NCI-H187 treated with DMSO at 0.1 percent for 48 hours (cell line): ENCODE results near the gene ARHGAP20.
"Not testable (repeated sequence)": the region's sequence is repeated elsewhere in the genome, so short reads cannot be mapped to it uniquely, and the experiment has no call there.

Experiments used
- DNase-seq: peaks from one replicate; lab custom pipeline; 2025; lab: John Stamatoyannopoulos, UW

The ARHGAP20 gene

GRCh38 chr11:110715541-110715940 lies 3.3 kb upstream of the ARHGAP20 start:
- no peak for DNase-seq

DNA sequence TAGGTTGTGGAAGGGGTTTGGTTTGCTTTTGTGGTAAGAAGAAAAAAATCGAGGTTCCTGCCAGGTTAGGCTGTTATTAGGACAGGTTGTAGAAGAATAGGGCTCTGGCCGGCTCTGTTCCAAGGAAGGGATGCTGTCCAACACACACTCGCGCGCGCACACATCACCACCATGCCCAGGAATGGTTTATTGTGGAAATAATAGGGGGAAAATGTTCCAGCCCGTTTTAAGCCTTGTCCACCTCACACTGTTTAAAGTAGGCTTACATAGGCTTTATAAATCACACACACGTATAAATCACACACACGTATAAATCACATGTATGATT lies 1.2 kb upstream of the ARHGAP20 start:
- no peak for DNase-seq

DNA sequence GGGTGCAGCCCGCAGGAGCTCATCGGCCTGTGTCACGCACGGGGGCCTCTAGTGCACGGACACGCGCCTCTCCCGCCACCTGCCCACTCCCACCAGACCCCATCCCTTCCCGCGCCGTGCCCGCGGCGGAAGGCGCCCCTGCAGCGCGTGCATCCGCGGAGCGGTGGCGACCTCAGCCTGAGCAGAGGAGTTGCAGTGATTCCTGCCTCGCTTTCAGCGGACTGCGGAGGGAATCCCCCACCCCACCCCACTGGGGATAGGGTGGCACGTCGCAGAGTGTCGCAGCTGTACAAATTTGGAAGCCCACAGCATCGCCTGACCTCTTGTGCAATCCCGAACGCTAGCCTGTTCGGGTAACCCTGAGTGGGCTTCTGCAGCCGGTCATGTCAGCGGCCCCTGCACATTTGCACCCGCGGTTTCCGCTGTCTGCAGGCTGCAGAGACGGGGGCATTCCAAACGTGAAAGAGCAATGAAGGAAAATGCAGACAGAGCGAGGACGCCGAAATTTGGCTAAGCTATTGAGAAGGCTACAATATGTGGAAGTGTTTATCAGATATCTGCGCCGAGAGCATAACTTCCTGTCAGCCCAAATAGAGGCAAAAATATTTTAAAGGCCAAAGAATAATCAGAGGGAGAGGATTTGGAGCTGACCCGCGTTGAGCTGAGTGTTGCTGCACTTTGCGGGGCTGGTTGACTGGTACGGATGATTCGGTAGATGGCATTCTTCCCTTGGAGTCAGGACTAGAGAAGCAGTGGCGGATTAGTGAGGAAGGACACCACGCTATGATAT lies 617 bp upstream of the ARHGAP20 start:
- DNase-seq, result no peak

GRCh38 chr11:110711448-110711775 lies 825 bp downstream of the ARHGAP20 start:
- DNase-seq, result no peak

DNA sequence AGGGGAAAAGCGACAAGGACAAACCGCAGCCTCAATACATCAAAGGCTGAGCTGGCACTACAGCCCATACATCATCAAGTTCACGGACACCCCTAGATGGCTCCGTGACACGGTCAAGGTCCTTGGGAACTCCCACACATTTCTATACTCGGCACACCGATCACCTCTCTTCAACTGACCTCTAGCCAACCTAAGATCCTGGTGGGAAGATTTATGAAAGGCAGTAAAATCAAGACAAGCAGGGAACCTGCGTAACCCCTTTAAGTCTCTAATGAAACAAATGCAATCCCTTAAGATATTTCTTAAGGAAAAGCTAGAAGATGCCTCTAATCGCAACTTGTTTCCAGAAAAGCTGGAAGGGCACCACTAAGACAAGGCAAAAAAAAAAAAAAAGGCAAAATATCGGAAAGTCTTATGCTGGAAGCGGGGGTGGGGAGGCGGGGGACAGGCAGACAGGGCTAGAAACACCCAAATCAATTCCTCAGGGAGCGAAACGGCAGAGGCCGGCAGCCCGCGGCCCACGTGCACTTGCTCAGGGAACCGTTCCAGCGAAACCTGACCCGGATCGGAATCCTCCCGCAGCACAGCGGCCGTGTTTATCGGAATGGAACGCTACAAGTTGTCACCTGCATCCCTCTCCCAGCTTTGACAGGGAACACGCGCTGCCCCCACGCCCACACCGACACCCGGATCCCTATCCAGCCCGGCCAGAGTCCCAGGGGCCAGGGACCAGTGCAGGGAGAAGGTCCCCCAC lies 1.4 kb downstream of the ARHGAP20 start:
- DNase-seq, result no peak

DNA sequence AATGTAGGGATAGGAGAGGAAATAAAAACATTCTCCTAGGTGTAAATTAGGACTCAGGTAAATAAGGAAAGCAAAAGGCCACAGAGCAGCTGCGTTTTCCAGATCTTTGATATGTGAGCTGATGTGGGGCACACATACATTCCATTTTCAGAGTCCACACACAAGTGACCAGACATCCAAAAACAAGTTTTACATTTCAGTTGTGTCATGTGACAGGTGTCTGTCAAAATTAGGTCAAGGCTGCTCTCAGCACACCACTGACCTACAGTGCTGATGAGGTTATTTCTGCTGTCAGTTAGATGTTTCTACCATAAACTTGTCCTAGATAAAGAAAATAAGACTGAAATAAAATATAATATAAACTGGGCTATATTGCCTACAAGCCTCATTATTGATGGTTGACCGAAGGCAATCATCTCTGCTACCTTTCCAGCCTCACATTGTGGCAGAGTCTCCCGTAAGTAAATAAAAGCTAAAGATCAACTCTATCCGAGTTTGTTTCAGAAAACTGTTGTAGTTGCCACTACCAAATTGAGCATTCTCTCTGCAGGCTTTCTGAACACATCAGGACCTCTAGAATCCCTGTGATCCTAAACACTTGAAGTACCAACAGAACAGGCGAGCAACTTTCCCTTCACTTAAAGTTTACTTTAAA lies 7.9 kb downstream of the ARHGAP20 start:
- no peak for DNase-seq

DNA sequence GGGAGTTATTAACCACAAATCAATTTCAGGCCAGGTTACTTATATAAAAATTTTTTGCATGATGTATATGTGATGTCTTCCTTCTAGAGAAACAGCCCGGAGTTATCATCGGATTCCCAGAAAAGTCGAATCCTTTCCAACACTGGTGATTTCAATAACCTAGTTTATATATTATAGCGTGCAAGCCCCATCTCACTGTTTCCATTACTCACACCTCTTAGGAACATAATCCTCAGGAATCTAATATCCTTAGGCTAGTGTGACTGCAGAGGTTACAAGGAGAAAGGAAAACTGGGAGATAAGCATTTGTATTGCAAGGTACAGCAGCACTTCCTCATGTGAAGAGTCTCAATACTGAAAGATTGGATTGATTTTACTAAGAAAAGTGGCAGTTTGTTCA lies 20.3 kb downstream of the ARHGAP20 start:
- DNase-seq, result no peak

DNA sequence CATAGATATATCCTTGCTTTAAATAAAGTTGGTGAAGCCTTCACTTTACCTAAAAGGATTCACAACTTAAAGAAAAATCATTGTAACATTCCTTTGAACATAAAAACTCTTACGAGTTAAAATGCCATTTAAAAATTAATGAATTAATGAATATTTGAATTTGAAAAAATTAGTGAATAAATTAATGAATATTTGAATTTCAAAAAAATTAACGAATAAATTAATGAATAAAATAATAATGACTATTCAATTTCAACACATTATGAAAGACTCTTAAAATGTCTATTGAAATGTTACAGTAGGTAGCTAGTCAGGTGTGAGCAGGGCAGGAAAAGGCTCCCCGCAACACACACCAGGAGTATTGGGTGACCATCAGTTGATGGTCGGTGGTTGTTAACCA lies 22.9 kb downstream of the ARHGAP20 start:
- no peak for DNase-seq

DNA sequence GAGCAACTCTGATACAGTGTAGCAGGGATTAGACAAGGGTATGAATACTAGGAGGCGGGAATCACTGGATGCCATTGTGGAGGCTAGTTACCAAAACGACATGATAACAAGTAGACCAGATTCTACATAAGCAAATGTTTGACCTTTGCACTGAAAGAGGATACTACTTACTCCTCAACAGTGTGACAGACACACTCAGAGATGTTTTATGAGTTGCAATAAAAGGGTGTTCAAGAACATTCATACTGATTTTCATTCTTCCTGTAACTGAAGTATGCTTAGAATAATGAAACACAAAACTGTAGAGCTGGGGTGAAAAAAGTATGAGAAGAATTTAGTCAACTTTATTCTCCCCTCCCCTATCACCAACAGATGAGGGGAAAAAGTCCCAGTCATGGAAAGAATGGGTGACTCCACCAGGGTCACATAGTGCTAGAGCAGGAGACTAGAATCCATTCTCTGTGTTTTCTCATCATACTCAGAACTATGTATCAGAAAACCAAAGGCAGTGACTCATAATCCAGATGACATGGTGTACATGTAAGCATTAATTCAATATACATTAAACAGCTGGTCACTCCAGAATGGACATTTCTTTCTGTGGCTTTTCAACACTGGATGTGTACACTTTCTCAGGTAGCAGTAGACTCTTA lies 32.8 kb downstream of the ARHGAP20 start:
- no peak for DNase-seq

DNA sequence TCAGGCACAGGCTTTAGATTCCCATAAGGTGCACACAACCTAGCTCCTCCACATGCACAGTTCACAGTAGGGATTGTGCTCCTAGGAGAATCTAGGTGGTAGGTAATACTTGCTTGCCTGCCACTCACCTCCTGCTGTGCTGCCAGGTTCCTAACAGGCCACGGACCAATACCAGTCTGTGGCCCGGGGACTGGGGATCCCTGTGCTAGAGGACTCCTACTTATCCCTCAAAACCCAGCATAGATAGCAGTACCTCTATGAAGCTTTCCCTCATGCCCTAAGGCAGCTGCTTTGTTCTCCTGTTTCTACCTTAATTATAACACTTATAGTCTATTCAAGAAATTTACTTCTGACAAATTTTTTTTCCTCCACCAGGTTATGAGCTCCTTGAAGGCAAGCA lies 36.7 kb downstream of the ARHGAP20 start:
- no peak for DNase-seq

DNA sequence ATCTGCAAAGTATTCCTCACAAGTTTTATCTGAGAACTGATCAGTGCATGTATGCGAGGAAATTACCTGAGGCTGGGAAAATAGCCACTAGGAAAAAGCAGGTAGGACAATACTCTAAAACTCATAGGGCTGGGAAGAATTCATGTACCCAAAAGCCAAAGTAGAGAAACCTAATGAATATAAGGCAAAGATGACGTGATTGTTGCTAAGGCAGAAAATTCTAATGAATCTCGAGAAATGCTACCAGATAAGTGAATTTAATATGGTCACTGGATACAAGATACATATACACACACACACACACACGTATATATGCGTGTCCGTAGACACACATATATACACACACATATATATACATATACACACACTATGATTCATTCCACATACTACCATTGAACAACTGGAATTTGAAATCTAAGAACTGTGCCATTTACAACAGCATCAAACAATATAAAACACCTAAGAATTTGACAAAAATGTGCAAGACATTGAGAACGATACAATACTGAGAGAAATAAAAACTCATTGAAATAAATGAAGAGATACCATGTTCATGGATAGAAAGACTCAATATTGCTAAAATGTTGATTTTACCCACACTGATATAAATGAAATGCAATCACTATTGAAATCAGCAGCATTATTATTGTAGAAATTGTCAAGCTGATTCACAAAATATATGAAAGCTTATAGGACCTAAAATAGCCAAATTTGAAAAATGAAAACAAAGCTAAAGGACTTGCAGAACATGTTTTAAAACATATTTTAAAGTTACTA lies 46.4 kb downstream of the ARHGAP20 start:
- DNase-seq, result no peak

GRCh38 chr11:110655967-110656366 lies 56.3 kb downstream of the ARHGAP20 start:
- DNase-seq, result no peak

- DNase-seq, result no peak
These were observed 57.8 kb downstream of the ARHGAP20 start for GRCh38 chr11:110654456-110654855.

- no peak for DNase-seq
These were observed 67.0 kb downstream of the ARHGAP20 start for GRCh38 chr11:110645253-110645652.

DNA sequence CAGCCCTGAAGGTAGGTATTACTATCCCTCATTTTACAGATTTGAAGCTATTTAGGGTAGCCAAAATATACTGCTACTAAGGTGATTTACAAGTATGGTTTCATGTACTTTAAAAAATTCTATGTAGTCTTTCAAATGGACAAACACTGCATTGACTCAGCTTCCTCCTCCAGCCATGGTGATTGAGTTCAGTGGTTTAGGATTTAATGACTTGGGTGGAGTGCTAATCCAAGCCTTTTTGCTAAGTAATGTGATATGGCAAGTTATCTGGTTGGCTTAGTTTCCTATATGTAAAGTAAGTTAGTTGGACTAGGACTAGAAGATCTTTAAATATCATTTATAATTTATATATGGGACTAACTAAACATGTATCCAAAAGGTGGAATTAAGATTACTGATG lies 77.9 kb downstream of the ARHGAP20 start:
- no peak for DNase-seq

DNA sequence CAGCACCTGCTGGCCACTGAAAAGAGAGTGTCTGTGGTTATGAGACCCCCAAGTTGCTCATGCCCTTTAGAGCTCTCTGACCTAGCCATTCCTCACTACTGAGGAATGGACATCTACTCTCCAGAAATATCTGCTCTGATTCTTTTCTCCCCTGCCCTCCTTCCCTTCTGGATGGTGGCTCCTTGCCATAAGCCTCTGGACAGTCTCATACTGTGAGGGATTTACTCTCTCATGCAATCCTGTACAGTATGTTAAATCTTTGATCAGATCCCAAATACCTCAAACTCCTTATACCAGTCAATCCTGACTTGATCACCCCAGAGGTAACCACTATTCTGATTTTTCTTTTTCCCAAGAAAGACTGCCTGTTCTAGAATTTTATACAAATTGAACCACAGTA lies 80.7 kb downstream of the ARHGAP20 start:
- no peak for DNase-seq

GRCh38 chr11:110629594-110629993 lies 82.6 kb downstream of the ARHGAP20 start:
- no peak for DNase-seq

DNA sequence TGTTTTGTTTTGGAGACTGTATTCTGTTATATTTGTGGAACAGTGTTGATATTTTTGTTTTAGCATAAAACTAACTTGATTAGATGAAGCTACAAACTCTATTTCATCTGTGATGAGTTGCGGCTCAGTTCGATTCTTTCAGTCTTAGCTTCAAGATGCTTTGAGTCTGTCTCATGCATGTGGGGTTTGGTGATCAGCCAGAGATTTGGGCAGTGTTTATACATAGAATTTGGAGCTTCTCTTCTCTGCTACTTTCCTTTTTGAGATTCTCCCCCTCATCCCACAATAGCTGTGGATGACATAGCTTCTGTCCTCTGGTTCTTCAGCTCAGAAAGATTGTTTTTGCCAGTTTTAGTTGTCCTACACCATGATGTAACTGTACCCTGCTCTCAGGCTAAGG lies 90.4 kb downstream of the ARHGAP20 start:
- DNase-seq, result no peak

GRCh38 chr11:110619366-110619765 lies 92.9 kb downstream of the ARHGAP20 start:
- not testable (repeated sequence) for DNase-seq

DNA sequence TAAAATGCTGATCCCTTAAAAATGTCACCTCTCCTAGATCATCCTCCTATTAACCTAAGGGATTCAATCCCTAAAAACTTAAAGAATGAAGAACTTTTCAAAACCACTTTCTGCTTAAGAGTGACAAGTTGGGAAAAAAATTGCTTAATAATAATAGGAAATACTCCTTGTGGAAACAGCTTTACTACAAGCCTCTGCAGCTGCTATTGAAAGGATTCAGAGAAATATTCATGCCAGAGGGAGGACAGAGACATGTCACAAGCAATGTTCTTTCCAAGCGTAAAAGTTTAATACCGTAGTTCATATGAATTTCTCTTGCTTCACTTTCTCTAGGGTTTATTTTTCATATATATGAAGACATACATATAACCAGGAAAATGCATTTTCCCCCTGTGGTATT lies 98.2 kb downstream of the ARHGAP20 start:
- no peak for DNase-seq

DNA sequence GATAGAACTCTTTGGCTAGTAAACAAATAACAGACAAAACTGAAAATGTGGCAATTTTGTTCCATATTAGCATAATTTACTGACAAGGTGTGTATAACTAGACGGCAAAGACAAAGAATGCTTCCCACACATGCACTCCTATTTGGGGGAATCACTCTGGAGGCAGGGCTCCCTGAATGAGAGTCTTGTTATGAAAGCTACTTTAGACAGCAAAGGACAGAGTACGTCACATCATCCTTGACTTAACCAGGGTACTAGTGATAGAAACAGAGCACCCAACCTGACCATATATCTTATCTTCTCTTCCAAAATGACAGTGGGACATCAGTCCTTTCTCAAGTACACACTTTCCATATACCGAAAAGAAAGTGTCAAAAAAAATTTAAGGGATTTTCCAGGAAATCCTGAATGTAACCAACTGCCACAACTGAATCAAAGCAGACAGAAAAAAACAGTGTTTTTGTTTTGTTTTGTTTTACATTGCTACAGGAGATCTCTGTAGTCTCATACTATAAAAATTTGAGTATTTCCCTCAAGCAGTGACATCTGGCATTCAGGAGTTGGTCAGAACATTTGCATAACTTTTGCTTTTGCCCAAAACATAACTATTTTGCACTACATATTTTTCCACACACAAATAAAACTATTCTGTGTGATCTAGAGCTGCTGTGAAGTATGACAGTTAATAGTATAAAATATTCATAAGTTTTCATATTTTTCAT lies 98.9 kb downstream of the ARHGAP20 start:
- no peak for DNase-seq
